T47D (cell line): ENCODE results near the gene KMO.

Experiments
- DNase-seq, 2 experiments: peaks; one replicate each; pipeline versions ENCODE4 v3.0.0 to v3.0.0-alpha.2; 2011 to 2012; ENCODE audit warnings: low read depth in 1 of 2, low spot score in 1 of 2
- JUND ChIP-seq: IDR thresholded peaks from 2 replicates; pipeline ENCODE4 v1.6.1; 2012; ENCODE audit warnings: low read depth
- in situ Hi-C: cut with HindIII; loops from 2 replicates; pipeline ENCODE4 v1.10.0; 2016; ENCODE audit warnings: low sequenced_read_pairs, low pct_unique_long_range_greater_than_20kb

Gene KMO

DNA sequence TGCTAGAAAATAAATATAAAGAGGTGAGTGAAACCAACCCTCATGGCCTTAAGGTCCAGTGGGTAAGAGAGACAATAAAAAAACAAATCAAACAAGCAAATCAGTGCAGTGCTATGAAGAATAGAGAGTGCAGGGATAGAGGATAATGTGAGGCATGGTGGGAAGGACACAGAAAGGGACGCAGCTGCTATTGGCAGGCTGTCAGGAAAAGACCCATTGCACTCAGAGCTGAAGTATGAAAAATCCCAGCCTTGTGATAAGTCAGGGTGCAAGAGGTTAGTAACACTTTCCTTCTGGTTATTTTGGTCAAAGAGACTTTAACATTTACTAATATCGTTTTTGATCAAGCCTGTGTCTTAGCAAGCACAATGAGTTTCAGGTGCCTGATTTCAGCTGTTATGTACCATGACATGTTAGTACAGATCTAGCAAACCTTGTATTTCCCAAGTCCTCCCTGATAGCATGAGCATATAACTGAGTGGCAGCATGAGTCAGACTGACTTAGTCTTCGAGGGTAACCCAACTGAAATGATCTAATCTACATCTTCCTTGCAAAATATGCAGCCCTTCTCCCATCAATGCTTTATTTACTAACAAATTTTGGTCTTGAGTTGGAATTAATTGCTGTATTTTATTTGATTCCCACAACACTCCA is 76.3 kb downstream of the KMO start:
- in situ Hi-C loops = no loop called here
- no peak for TF ChIP-seq JUND
- DNase-seq = no peak

DNA sequence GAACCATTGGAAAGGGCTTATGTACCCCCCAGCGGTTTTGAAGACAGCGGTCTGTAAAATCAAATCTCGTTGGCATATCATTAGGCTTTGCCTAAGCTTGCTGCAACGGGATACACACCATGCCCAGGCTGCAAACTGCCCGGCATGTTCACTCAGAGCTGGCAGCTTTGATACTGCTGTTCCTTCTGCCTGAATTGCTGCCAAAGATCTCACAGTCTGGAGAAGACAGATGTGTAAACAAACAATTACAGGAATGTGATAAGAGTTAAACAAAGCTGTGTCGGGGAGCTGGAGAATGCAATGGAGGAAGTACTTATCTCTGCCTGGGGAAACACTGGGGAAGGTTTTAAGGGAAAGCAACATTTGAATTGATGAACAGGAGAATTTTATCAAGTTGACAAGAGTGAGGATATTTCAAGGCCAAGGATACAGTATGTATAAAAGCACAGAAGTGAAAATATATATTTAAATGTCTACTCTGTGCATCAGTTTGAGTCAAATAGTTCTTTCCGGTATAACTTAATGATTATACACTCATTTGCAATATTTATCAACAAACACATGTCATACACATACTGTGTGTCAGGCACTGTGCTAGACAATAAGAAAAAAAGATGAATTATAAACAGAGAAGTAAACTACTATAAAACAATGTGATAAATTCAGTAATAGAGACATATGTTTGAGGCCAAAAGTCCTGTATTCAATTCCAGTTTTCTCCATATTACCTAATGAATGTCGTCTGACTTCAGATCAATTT is 78.1 kb downstream of the KMO start:
- no peak for TF ChIP-seq JUND
- in situ Hi-C loops = no loop called here
- DNase-seq = no peak

DNA sequence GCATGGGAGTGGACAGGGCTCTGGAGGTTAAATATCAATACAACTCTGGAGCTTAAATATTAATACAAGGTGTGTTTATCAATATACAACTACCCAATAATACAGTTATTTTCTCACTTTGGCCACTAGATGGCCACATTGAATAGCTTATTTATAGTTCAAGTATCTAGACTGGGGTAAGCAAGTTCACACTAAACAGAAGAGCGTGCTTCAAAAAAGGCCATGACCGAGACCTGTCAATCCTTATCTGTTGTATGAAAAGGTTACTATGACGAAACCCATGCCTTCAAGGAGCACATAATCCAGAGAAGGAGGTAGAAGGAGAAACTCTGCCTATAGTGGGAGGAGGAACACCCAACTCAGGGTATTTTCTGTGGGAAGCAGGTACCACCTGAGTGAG is 78.9 kb downstream of the KMO start:
- in situ Hi-C loops = no loop called here

DNA sequence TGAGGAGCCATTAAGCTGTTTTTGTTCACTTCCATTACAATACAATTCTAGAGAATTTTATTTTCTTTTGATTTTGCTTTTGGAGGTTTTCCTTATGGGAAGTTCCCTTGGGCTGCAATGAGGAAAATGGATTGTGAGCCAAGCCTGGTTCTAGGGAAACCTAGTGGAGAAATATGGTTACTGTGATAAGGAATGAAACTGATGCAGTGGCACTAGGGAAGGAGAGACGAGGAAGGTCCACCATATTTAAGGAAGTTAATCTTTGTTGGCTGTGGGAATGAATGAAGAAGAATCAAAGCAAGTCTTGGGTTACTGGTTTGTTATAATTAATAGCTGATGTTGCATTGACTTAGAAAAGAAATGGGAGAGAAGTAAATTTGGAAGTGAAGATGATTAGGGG is 79.6 kb downstream of the KMO start:
- TF ChIP-seq JUND = no peak
- no peak for DNase-seq
- in situ Hi-C loops = no loop called here

More for the DNA sequence above, 78.9 kb downstream of the KMO start:
- peak; percentile 12 to 83 for DNase-seq
- no peak for TF ChIP-seq JUND

DNA sequence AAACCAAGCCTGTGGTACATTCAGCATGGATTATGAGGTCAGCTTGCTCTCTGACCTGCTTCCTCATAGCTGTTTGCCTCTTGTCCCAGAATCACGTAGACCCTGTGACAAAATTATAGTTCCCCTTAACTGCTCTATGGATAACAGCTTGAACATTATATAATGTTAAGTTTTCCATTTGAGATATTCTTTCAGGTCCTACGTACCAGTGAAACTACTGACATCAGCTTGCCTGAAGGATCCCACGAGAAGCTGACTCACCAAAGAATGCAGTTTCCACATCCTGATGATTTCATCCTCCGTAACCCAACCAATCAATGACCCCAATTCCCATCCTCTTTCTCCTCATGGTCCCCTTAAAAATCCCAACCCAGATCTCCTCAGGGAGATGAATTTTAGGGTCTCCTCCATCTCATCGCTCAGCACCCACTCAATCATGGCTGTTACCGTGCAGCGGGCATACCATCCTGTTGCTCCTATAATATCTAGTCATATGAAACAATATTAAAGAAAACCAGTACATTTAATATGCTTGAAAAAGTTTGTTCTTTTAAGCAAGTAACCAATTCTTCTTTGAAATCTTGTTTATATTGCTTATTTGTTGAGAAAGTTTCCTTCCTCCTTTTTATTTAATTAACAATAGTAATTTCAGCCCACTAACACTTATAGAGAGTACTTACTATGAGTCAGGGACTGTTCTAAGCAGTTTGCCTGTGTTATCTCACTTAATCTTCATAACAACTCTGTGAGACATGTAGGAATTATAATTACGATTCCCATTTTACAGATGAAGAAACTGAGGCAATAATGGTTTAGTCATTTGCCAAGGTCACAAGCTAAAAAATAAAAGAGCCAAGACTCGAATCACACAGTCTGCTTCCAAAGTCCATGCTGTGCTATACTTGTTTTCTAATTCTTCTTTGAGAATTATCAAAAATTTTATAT is 80.6 kb downstream of the KMO start:
- TF ChIP-seq JUND = no peak
- DNase-seq = no peak
- in situ Hi-C loops = no loop called here

DNA sequence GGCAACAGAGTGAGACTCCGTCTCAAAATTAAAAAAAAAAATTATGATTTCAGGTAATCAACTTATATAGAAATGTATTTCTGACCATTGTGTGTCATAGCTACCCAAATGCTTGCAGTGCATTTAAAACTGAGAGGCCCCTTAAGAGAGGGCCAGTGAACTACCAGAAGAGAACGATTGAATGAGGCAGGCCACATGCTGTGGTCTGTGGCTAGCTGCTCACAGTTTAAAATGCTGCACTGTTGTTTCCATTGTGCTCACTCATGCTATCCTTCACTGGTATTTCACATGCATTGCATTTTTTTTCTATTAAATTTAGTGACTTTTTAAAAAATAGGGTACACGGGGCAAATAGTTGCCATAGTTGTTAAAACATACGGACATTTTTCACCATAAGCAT is 82.0 kb downstream of the KMO start:
- in situ Hi-C loops = no loop called here
- no peak for DNase-seq
- no peak for TF ChIP-seq JUND

DNA sequence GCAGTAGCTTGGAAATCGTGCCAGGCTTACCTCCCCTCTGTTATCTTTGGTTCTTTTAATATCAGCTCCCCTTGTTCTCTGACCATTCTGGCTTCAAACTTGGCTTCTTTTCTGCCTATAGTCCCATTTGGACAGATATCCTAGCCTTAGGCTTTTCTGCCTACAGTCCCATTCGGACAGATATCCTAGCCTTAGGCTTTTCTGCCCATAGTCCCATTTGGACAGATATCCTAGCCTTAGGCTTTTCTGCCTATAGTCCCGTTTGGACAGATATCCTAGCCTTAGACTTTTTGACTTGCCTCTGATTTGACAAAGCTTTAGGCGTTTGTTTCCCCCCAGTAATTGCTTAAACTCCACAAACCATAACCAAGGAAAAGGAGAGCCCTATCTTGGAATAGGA is 82.4 kb downstream of the KMO start:
- in situ Hi-C loops = no loop called here
- no peak for DNase-seq
- no peak for TF ChIP-seq JUND

DNA sequence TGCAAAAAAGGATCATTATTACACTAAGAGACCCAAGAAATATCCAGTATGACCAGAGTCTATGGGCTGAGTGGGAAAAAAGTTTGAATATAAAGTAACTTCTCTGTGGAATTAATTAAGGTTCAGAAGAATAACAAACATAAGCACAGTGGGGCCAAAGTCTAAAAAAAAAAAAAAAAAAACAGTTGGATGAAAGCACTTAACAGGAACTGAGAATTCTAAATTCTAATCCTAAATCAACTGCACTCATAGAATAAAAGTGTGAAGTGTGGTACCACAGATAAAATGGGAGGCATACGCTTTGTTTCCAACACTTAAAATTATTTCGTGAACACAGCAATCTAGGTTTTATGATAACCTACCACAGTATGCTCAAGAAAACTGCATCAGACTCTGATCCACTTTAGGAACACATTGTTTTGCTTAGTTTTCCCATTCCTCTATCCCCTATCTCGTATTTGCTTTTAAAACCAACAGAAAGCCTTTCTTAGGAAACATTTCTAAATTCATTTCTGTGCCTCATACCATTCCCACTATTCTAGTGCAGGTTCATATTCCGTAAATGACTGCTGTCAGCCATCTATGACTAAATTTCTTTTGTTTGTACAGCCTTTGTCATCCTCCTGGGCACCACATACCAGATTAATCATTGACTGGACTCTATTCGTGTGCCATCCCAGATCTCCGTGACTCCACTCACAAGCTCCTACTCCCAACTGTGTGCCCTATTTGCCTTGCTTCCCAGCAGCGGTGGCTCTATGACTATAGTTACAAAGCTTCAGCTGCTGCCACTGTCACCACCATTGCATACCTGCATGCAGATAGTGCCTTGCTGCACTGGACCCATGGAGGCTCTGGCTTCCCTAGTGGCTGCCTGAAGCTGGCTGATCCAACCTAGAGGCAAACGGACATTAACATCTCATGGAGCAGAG is 83.1 kb downstream of the KMO start:
- no peak for DNase-seq
- in situ Hi-C loops = no loop called here
- no peak for TF ChIP-seq JUND

DNA sequence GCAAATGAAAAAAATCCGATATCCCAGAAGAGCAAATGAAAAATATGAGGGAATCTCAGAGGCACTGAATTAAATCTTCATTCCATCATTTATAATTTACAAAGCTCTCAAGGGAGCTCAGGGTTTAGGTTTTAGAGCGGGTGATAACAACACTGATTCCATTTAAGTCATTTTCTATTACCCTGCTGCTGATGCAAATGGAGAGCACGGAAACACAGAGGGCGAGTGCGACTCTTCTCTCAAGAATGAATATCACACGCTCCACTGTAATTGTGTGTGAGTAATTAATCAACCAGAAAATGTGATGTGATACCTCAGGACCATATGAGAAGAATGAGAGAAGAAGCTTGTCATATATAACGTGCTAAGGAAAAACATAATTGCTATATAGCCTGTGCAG is 85.2 kb downstream of the KMO start:
- TF ChIP-seq JUND = no peak
- in situ Hi-C loops = no loop called here
- no peak for DNase-seq

DNA sequence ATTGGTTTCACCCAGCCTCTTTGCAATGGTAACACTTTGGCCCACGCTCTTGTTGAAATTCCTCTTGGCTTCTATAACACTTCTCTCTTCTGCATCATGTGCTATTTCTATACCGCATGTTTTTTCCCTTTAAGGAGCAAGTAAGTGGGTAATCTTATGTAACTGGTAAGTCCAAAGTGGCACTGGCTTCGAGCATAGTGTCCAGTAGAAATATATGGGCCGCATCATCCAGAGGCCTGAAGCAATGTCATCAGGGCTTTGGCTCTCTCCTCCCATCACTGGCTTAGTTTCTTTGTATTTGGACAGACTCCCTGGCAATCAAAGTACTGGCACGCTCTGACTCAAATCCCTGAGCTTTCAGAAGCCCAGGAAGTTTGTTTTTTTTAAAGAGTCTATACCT is 90.5 kb downstream of the KMO start:
- no peak for TF ChIP-seq JUND
- in situ Hi-C loops = no loop called here
- no peak for DNase-seq

DNA sequence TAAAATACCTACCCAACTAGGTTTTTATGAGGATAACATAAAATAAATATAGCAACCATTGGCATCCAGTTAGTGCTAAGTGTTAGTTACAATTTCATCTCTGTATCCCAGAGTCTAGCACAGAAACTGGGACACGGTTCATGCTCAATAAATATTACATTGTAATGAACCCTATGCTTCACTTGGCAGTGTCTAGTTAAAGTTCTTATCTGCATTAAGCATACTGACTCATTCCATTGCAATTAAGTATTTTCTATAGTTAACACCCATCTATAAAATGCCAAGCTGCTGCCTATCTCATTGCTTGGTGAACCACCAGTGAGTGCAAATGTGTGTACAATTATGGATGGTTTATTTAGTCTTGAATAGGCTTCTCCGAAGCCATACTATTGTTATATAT is 92.8 kb downstream of the KMO start:
- no peak for DNase-seq
- in situ Hi-C loops = no loop called here
- no peak for TF ChIP-seq JUND

DNA sequence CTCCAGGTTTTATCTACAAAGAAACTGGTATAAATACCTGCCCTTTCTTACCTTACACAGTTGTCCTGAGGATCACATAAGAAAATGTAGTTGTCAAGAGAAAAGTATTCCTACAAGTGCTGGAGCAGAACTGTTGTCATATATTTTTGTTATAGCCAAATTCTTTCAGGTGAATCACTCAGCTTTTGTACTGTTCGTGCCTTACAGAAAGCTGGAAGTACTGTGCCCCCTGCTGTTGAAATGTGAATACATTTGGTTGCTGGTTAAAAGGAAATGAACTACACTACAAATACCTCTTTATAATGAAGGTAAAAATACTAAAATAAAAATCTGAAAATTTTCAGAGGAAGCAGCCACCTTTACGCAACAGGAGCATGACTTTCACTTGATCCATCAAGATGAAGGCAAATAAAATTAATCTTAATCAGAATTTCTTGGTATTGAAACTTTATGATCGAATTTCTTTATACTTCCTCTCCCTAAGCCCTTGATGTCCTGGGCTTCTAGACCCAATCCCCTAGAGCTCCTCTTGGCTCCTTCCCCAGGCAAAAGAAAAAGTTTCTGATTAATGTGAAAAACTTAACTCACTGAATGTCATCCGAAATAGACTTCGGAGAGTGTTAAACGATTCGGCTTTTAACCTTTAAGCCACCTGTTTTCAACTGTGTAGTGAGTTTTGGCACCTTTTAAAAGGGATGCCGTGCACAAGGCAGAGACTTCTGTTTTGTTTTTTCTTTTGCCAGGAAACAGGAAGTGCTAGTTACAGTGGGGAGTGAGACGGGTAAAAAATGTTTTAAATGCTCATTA is 95.5 kb downstream of the KMO start:
- in situ Hi-C loops = no loop called here
- no peak for TF ChIP-seq JUND
- peak in 1 of 2 experiments; percentile 82 for DNase-seq
